Suppressor macrophage (primary cell): ENCODE measurements around the gene FXYD6.
"Not testable (repeated sequence)": the region's sequence is repeated elsewhere in the genome, so short reads cannot be mapped to it uniquely, and the experiment has no call there.

Experiments used
- DNase-seq, 4 experiments: peaks; one replicate each; pipeline ENCODE4 v3.0.0-alpha.2; 2020 to 2022

The FXYD6 gene

DNA sequence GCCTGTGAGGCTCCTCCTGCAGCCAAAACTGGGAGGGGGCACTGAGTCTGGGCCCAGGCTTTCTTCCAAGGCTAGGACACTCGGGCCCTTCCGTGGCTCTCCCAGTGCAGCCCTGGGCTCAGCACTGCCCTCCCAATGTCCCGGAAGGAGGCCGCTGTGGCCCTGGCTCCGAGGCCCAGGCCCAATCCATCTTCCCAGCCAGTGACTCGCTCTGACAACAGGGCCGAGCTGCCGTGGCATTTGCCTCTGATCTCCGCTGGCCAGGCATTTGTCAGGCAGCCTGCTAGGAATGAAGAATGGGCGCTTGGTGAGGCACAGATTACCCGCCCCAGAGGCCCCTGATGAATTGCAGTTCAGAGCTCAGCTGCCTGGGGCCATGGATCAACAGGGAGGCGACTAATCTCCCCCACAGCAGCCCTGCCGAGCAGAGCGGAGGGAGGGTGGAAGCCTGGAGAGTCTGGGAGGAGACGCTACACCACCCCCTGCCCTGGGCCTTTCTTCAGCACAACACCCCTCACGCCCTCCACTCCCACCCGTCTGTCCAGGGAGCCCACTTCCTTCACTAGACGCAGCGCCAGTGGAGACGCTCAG, 60.2 kb downstream of the FXYD6 start:
- peak in 1 of 4 experiments; percentile 27 for DNase-seq

DNA sequence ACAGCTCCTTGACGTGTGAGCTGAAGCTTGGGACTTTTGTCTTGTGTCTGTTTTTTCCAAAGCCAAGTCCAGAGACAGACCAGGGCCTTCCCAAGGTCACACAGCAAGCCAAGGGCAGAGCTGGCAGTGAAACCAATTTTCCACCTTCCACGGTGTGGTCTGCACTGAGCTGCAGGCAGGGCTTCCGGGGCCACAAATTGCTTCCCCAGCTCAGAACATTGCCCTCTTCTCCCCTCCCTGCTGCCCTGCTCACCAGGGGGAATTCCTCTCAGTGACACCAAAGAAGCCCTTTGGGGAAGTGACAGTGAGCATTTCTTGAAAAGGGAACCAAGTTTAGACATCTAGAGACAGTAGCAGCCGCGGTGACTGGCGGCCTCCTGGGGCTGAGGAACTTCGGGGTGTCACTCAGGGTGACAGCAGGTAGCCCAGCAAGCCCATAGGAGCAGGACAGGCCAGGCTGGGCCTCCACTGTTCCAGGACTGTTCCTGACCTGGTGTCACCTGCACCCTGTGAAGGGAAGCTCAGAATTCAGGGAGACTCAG, 61.1 kb downstream of the FXYD6 start:
- DNase-seq = peak; percentile 90 to 97 (median 94)

DNA sequence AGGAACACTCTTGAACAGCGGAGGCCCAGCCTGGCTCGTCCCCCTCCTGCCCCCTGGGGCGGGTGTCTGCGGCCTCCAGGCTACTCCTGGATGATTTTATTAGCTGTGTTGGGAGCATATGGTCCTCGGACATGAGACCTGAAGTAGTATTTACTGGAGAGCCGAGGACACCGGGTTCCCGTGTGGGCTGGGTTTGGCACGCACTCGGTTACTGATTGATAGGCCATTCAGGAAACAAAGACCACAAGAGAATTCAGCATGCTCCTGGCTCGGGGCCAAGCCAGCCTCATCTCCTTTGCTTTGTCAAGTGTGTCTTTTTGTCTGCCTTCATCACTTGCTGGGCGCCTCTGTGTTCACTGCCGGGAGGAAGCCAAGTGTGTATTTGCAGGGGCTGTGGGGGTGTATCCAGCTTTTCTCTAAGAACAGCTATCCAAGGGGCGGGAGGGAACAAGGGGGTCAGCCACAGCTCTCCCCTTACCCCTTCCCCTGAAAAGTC, 61.6 kb downstream of the FXYD6 start:
- peak; percentile 38 to 66 (median 48) for DNase-seq

DNA sequence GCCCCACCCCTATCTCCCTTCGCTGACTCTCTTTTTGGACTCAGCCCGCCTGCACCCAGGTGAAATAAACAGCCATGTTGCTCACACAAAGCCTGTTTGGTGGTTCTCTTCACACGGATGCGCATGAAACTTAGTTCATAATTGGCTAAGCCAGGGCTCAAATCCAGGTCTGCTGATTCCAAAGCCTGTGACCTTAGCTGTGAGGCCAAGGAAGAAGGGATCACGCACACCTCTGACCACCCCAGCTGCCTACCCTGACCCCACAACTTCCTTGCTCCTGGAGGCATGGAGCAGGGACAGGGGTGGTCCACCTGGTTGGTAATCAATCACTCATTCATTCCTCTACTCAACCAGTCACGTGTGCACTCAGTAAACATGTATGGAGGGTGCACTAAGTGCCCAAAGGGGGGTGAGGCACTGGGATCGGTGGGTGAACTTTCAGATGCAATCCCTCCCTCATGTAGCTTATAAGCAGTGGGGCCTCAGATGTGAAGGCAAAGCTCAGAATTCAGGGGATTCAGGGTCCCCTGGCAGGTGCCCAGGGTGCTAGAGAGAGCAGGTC, 62.2 kb downstream of the FXYD6 start:
- no peak for DNase-seq

DNA sequence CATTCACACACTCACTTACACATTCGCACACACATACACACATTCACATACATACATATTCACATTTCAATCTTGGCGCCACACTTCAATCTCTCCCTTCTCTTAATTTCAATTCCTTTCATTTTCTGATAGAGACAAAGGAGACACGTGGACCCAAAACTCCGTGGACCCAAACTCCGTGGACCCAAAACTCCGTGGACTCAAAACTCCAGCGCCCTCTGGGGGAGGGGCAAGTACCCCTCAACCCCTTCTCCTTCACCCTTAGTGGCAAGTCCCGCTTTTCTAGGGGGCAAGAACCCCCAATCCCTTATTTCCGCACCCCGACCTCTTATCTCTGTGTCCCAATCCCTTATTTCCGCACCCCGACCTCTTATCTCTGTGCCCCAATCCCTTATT, 66.4 kb downstream of the FXYD6 start:
- not testable (repeated sequence) for DNase-seq

DNA sequence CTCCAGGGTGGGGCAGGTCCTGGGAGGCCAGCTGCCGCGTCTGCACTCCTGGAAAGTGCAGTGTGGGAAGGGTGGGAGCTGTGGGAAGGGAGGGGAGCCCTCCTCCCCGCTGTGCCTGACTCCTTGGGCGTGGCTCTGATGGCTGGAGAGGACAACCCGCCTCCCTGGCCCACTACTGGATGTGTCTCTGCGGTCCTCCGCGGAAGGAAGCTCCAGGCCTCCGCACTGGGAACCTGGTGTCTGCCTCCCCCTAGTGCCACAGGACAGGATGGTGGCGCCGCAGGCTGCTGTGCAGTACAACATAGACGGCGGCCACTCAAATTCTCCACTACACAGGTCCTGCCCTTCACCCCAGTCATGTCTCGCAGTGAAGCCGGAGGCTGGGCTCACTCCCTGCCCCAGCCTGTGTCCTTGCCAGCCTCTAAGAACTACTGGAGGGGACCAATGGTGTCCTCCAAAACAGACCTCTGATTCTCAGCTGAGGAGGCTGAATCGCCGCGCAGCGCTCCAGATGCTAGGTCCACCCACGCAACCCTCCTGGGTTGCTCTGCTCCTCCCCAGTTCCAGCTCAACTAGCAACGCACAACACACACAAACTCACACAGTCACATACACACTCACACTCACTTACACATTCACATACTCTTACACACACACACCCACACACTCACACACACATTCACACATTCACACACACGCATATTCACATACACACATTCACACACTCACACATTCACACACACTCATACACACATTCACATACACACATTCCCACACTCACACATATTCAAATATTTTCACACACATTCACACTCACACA, 67.0 kb downstream of the FXYD6 start:
- peak; percentile 77 to 92 (median 88) for DNase-seq

DNA sequence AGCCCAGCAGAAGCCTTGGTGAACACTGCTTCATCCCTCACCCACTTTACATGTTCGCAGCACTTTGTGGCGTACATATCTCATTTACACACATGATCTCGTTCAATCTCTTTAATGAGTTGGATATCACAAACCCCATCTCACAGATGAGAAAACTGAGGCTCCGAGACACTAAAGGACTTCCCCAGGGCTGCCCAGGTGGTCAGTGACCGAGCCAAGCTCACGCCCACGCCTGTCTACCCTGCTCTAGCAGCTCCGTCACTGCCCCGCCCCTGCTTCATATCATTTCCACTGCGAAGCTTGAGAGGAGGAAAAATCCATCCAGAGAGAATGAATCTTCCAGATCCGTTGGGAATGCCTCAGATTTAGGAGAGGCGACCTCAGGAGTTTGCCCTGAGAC, 67.7 kb downstream of the FXYD6 start:
- no peak for DNase-seq

DNA sequence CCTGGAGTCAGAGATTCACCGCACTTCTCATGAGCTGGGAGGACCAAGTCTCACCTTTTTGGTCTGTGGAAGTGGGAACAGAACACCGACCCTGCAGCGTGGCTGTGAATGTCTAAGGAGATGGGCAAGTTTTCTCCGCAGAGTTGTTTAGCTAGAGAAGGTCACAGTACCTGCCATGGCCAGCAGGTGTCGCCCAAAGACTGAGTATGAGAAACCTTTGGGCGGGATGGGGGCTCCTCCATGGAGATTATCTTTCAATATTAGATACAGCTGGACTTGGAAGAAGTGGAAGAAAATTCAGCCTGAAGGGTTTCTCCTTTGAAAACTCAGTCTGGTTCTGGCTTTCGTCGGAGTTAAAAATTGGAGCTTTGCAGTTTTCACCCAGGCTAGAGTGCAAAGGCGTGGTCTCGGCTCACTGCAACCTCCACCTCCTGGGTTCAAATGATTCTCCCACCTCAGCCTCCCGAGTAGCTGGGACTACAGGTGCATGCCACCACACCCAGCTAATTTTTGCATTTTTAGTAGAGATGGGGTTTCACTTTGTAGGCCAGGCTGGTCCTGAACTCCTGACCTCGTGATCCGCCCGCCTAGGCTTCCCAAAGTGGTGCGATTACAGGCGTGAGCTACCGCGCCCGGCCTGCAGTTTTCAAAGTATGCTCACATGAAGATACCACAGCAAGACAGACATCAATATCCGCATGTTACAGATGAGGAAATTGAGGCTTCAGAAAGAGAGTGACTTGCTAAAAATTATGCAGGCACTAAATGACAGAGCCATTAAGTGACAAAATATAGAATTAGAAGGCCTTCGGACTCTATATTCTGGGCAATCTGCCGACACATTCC, 68.8 kb downstream of the FXYD6 start:
- DNase-seq = peak; percentile 76 to 90 (median 88)

DNA sequence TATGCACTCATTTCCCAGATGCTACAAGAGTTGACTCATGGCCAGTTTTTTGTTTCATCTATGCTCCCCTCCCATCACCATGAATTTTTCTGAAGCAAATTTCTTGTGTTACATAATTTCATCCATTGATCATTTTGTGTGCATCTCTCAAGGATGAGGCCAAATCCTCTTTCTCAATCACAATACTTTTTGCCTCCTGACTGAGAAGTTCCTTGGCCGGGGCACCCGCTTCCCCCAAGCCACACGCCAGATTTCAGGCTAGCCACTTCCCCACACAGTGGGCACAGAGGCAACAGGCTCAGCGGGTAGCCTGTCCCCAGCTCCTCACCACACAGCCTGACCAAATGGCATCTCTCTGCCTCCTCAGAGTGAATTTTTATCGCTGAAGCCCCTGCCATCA, 69.6 kb downstream of the FXYD6 start:
- DNase-seq = peak; percentile 74 to 87 (median 86)

DNA sequence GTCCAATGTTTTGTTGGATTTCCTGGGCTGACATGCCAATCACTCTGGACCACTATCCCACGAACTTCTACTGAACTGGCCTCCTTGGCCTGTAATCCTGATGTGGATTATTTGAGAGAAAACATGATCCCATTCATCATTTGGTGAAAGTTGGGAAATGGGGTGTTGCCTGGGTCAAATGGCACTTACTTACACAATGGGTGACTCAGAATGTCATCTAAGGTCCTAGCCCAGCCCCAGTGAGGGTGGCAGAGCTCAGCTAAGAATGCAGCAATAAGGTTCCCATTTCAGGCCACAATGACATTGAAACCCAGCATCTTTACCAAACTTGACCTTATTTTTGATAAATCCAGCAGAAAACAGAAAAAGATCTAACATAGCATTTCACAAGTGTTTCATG, 71.4 kb downstream of the FXYD6 start:
- peak; percentile 74 to 89 (median 88) for DNase-seq

DNA sequence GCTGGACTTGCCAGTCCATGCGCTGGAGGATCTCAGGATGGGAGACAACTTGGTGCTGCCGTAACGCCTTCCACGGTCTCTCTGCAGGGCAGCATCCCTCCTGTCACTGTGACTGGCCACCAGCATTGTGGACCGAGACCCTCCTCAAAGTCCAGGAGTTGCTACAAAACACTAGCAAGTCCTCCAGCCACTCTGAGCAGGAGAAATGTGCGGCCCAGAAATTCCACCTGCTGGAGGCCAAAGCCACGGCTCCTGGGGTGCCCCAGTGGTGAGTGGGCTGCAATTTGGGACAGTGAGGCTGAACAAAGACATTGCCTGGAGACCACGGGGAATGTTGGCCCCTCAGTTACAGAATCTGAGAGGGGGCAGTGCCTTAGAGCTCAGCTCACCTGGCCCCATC, 72.6 kb downstream of the FXYD6 start:
- DNase-seq = no peak

DNA sequence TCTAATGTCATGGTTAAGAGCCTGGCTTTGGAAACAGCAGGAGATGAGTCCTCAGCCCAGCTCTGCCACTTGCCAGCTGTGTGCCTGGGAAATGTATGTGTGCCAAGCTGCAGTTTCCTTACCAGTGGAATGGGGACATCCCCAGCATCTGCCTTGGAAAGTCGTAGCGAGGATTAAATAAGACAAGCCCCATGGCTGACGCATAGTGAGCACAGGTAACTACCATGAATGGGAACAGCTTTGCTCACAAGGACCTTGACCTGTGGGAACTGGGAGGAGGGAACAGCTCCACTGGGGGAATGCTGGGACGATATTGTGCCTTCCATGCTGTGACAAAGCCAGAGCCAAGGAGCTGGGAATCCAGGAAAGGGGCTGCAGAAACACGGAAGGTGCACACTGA, 76.8 kb downstream of the FXYD6 start:
- DNase-seq = no peak

DNA sequence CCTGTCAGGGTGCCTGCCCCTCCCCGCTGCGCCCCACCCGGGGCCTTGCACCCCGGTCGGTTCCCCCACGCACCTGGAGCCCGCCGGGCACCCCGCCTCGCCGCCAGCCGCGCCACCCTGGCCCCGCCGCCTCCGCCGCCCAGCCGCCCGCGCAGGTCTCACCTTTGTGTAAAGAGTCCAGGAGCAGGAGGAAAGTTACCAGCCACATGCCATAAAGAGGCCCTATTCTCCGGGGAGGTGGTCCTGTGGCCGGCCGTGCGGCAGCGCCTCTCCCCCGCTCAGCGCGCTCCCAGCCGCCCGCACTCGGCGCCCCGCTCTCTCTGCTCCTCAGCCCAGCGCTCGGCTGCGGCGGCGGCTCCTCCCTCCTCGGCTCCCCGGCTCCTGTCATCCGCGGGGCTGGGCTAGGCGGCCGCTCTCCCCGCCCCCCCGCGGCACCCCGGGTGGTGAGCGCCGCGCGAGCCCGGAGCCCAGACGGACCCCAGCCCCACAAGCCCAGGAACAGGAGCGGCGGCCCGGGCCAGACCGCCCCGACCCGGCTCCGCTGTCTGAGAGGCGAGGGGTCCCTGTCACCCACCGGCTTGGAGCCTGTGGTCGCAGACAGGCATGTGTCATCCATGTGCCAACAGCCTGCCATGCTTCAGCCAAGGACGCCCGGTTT, 79.5 kb downstream of the FXYD6 start, which contains the start of gene DSCAML1:
Gene DSCAML1, minus strand, starts transcription at position 345 of the 658 bp plus-strand sequence. Its CDS starts 137 bp downstream, at position 208.
- DNase-seq = peak in 2 of 4 experiments; percentile 26 to 41

DNA sequence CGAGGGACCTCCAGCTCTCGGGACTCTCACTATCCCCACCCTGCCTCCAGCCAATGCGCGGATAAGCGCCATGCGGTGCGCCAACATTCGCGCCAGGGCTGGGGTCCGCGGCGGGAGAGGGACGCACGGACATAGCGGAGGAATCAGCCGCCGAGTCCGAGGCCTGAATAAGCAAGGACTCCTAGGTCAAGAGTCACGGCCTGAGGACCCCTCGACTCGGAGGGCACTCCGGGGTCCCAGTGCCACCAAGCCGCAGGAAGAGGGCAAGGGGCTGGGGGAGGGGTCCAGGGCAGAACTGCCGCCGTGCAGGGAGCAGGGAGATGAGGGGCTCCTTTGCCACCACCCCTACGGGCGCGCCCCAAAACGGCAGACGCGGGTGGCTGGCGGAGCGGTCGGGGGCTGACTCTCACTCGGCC, 80.0 kb downstream of the FXYD6 start:
- no peak for DNase-seq

DNA sequence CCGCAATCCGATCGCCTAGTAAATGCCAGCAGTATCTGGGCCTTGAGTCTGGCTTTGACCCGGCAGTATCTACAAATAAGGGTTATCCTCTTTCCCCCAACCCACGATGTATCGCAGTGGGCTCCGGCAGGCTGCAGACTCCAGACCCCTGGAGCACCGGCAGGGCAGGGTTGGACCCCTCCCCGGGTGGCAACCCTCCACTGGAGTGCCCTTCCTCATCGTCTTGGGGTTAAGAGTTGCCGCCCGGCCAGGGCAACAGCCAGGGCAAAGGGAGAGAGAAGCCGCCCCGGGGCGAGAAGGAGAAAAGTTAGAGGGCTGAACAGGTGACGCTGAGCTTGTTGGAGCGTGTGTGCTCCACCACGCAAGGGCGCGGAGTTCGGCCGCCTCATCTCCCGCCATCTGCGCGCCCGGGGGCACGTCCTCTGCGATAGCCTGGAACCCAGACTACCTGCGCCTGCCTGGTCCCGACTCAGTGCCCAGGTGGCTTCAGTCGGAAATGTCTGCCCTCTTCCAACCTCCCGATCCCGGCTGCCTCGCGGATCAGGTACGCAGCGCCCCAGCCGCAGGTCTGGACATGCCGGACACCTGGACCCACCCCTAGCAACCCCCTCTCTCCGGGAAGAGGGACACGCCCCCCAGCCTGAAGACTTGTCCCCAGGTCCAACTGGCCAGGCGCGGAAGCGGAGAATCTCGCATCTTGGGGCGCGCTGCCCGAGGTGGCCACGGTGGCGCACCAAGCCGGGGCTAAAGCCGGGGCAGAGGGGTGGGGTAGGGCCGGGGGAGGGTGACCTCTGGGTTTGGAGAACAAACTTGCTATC, 80.6 kb downstream of the FXYD6 start:
- no peak for DNase-seq

DNA sequence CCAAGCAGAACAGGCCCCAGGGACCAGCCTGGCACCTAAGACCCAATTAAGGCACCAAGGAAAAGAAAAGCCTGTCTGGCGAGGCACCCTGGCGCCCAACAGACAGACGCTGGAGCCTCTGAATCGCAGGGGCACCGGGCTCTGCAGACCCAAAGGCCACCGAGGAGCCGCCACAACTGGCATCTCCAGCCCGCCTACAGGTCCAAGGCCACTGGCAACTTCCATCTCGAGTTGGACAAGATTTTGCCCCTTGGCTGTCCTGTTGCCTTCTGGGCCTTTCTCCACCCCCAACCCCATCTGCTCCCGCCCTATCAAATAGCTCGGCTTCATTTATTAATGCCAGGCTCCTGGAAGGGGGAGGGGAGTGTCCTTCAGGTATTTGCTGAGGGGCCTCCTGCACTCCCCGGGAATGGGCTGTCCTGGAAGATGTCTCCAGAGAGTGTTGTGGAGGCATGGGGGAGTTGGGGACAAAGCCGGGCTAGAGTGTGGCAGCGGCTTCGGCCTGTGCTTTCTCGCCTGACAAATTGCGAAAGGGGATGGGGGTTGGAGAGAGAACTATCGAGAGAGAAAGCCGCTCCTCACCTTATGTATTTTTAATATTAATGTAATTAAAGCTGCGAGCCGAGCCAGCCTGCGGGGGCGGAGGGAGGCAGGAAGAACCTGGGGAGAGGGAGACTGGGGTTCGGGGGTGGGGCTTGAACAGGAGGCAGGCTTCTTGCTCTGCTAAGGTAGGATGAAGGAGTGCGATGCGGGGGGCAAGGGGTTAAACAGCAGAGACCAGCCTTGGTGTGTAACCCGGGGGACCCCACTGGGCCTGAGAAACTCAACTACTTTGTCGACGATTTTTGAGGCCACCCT, 81.5 kb downstream of the FXYD6 start:
- no peak for DNase-seq

DNA sequence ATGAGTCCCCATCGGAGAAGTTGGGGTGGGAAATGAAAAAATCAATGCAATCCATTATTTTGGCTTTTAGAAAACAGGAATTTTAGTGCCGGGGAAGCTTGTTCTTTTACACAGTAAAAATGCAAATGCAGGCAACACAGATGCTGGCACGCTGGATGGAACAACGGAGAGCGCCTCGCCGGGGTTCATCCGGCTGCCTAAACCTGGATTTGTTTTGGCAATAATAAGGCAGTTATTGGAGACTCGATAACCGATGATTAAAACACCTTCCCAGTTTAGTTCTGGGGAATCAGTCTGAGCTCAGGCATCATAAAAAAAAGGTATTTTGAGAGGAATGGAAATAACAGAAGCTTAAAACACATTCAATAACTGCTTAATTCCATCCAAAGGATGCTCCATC, 82.3 kb downstream of the FXYD6 start:
- no peak for DNase-seq

DNA sequence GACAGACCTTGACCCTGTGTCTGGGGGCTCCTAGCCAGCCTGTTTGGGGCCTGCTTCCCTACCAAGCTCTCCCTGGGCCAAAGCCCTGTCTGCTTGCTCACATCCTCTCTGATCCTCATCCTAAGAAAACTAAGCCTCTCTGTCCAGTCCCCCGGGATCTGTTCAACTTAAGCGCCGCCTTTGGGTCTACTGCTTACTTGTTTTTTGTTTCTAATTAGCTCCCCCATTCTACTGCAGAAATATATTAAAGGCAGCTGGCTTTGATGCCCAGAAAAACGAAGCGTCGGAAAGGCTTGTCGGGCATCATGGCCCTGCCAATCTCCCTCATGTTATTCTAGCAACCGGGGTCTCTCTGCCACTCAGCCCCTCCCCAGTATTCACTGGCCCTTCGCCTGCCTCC, 82.9 kb downstream of the FXYD6 start:
- no peak for DNase-seq

DNA sequence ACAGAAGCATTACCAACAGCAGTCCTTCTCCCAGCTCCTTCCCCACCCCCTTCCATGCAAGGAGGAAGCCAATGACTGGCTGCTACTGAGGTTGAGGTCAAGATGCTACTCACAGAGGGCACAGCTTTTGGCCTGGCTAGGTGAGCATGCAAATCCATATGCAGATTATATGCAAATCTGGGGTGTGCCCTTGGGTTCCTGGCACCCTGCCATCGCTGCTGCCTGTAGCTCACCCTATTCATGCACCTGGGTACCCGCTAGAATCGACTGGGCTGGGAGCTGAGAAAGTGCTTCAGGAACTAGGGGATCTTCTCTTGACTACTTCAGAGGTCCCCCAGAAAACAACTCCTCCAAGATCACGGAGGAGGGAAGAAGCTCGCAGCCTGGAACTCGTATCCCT, 83.5 kb downstream of the FXYD6 start:
- no peak for DNase-seq

DNA sequence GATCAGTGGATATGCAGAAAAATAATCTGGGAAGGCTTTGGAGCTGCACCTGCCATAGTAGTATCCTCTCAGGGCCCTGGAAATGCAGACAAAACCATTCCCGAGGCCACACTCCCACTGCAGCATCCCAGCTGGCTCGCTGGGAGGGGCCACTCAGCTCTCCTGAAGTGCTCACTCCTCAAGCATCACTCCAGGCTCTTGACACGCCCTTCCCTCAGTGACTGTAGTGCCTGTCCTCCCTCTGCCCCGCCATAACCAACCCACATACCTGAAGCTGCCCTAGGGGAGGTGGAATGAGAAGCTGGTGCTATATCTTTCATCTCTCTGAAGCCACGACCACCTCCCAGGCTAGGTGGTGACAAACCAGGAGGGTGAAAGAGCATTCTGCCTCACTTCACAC, 84.2 kb downstream of the FXYD6 start:
- no peak for DNase-seq
